ENCODE results near the gene NCBP2L.

DNA sequence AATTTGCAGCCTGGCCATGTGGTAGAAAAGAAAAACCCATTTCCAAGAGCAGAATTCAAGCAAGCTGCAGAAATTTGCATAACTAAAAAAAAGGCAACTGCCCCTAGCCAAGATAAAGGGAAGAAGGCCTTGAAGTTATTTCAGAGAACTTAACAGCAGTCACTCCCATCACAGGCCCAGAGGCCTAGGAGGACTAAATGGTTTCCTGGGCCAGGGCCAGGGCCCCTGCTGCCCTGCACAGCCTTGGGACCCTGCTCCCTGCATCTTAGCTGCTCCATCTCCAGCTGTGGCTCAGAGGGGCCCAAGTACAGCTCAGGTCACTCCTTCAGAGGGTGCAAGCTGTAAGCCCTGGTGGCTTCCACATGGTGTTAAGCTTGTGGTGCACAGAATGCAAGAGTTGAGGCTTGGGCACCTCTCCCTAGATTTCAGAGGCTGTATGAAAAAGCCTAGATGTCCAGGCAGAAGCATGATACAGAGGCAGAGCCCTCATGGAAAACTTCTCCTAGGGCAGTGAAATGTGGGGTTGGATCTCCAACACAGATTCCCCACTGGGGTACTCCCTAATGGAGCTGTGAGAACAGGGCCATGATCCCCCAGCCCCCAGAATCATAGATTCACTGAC lies 41.5 kb downstream of the NCBP2L start:
- TF ChIP-seq POLR2A (IDR thresholded peaks at IDR 0.05), result no peak
- TF ChIP-seq, protein P1, sequence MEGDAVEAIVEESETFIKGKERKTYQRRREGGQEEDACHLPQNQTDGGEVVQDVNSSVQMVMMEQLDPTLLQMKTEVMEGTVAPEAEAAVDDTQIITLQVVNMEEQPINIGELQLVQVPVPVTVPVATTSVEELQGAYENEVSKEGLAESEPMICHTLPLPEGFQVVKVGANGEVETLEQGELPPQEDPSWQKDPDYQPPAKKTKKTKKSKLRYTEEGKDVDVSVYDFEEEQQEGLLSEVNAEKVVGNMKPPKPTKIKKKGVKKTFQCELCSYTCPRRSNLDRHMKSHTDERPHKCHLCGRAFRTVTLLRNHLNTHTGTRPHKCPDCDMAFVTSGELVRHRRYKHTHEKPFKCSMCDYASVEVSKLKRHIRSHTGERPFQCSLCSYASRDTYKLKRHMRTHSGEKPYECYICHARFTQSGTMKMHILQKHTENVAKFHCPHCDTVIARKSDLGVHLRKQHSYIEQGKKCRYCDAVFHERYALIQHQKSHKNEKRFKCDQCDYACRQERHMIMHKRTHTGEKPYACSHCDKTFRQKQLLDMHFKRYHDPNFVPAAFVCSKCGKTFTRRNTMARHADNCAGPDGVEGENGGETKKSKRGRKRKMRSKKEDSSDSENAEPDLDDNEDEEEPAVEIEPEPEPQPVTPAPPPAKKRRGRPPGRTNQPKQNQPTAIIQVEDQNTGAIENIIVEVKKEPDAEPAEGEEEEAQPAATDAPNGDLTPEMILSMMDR (IDR thresholded peaks at IDR 0.05), result no peak

Data from adrenal gland (tissue), 5 donors.